ENCODE measurements around the gene CLEC19A. TPM values are rescaled to one million over a fixed set of nuclear protein-coding genes. Genes with fewer than 3 reads are reported as not detected.

The CLEC19A gene
- total RNA-seq (2014; rRNA removed; shearing (Covaris generic)): not detected in 2 replicates

GRCh38 chr16:19285431-19285830 lies at the start of gene CLEC19A:
Gene CLEC19A, plus strand, starts transcription at chr16:19285731. Its CDS starts 121 bp downstream, at chr16:19285852.
- no peak for DNase-seq (ENCODE audit: low read depth)

GRCh38 chr16:19235886-19236285 lies 49.6 kb upstream of the CLEC19A start:
- DNase-seq (ENCODE audit: low read depth): no peak

GRCh38 chr16:19236561-19237209 lies 48.8 kb upstream of the CLEC19A start:
- DNase-seq (ENCODE audit: low read depth): no peak

DNA sequence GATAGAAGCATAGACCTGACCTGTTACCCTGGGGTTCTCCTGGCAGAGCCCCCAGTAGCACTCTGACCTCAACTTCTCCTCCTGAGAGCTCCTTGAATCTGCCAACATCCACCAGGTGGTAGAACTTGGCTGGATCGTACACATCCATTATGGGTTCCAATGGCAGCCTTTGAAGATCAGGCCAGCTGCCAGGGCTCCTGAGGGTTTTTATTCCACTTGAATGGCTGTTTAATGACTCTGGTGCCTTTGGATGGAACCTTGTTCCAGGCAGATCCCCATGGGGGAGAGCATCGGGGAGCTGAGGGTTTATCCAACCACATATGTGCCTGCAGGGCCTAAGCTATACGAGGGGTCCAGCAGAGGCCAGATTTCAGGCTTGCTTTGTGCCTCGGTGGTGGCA lies 47.1 kb upstream of the CLEC19A start:
- DNase-seq (ENCODE audit: low read depth): no peak

GRCh38 chr16:19239511-19240155 lies 45.9 kb upstream of the CLEC19A start:
- DNase-seq (ENCODE audit: low read depth): no peak

- DNase-seq (ENCODE audit: low read depth): no peak
Observed at GRCh38 chr16:19240494-19240893, 45.0 kb upstream of the CLEC19A start.

DNA sequence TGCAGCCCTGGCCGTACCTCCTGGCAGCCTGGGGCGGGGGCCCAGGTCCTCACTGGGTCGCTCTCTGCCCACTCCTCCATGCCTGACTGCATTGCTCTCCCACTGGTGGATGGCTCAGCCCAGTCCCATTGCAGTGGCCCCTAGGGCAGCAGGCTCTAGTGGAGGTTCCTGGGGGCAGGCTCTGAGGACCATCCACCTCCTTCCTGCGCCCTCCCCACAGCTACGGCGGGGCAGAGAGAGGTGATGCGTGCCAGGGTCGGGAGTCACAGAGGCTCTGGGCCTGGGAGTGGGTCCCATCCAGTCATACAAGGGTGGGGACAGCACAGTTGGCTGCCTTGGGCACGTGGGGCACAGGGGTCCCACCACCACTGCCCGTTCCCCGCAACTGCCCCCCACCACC lies 44.0 kb upstream of the CLEC19A start:
- no peak for DNase-seq (ENCODE audit: low read depth)

GRCh38 chr16:19242186-19242585 lies 43.3 kb upstream of the CLEC19A start:
- DNase-seq (ENCODE audit: low read depth): no peak

DNA sequence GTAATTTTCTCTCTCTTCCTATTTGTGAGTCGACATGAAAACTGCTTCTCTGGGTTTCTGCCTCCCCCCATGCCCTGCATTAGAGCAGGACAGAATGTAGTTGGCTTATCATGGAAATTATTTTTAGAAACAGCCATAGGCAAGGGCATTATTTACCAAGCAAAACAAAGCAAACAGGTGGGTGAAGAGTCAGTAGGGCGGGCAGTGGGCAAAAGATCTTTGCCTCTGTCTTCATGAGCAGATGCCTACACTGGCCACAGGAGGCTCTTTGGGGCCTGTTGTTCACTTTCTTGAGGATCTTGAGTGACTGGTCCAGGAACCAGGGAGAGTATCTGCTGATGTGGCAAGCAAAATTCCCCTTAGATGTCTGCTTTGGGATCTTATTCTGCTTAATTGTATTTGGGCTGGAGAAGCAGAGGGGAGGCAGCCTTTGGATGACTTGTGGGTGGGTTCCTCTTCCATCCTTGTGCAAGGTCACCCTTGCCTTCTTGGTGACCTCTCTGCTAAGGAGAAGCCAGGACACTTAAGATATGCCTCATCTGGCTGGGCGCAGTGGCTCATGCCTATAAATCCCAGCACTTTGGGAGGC lies 42.5 kb upstream of the CLEC19A start:
- no peak for DNase-seq (ENCODE audit: low read depth)

DNA sequence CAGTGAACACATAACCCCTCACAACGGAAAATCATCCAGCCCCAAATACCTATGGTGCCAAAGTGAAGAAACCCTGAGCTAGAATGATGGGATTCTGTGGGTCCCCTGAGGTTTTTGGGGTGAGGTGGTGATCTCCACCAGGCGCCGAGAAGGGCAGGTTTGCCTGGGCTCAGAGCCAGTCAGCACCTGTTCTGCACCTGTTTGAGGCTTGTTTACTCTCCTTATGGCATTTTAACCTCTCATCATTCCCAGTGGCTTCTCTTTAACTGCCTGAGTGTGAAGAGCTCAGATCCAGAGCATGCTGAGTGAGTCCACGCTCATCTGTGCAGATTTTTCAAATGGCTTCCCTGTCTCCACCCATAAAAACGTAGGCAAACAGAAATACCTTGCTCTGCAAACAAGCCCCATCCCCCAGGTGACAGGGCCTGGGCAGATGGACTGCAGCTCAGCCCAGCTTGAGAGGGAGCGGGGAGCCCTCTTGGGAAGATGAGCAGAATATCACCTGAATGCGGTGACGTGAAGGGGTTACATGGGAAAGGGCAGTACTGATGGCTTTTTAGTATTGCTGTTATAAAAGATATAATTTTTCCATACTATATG lies 40.1 kb upstream of the CLEC19A start:
- DNase-seq (ENCODE audit: low read depth): no peak

- no peak for DNase-seq (ENCODE audit: low read depth)
Observed at GRCh38 chr16:19252904-19253303, 32.6 kb upstream of the CLEC19A start.

- DNase-seq (ENCODE audit: low read depth): no peak
Observed at GRCh38 chr16:19254611-19255010, 30.9 kb upstream of the CLEC19A start.

DNA sequence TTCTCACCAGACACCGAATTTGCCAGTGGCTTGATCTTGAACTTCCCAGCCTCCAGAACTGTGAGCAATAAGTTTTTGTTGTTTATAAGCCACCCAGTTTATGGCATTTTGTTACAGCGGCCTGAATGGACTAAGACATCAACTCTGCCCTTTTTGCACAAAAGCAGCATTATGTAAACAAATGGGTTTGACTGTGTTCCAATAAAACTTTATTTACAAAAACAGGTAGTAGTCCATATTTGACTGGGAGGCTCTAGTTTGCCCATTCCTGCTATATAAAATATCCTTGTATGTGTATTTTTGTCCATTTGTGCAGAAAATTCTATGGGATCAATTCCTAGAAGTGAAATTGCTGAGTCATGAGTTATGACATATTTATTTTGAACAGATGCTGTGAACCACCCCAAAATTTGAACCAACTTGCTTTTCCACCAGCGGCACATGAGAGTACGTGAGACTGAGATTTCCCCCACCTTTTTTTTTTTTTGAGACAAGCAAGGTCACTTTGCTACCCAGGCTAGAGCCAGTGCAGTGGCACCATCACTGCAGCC lies 21.3 kb upstream of the CLEC19A start:
- no peak for DNase-seq (ENCODE audit: low read depth)

GRCh38 chr16:19265380-19265930 lies 20.1 kb upstream of the CLEC19A start:
- no peak for DNase-seq (ENCODE audit: low read depth)

DNA sequence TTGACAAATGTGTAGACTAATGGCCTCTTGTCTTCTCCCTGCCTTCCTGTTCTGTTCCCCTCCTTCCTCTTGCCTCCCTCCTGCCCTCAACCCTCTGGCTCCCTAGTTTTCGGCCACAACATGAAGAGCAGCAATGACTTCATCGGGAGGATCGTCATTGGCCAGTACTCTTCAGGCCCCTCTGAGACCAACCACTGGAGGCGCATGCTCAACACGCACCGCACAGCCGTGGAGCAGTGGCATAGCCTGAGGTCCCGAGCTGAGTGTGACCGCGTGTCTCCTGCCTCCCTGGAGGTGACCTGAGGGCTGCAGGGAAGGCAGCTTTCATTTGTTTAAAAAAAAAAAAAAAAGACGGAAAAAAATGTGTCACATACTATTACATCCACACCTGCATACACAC lies 18.8 kb upstream of the CLEC19A start:
- DNase-seq (ENCODE audit: low read depth): no peak

DNA sequence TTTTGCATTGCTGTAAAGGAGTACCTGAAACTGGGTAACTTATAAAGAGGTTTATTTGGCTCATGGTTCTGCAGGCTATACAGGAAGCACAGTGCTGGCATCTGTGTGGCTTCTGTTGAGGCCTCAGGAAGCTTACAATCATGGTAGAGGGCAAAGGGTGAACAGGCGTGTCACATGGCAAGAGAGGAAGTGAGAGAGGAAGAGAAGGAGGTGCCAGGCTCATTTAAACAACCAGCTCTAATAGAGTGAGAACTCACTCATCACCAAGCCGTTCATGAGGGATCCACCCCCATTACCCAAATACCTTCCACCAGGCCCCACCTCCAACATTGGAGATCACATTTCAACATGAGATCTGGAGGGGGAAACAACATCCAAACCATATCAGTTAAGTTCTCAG lies 16.4 kb upstream of the CLEC19A start:
- no peak for DNase-seq (ENCODE audit: low read depth)

DNA sequence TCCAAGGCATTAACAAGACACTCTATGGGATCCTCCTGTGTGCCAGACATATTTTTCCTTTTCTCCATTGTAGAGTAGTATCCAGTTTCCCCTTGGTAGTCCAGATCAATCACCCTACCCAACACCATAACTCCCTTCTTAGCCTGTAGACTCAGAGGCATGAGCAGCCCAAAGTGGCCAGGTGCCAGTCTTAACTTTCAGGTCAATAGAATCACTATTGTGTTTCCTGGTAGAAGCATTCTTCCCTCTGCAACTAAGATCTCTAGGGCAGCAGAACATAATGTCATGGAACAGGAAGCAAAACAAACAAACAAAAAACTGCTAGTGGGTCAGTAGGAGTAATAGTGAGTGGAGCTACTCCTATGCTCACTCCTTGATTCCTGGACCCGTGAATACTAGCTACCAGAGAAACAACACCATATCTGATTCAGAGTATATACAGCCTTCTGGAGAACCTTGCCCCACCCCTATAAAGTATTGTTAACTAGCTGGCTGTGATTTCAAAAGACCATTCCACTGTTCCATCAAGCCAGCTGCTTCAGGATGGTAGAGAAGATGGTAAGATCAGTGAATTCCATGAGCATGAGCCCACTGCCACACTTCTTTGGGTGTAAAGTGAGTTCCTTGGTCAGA lies 11.2 kb upstream of the CLEC19A start:
- DNase-seq (ENCODE audit: low read depth): no peak

- no peak for DNase-seq (ENCODE audit: low read depth)
Observed at GRCh38 chr16:19278403-19278802, 7.1 kb upstream of the CLEC19A start.

- DNase-seq (ENCODE audit: low read depth): no peak
Observed at GRCh38 chr16:19281246-19281645, 4.3 kb upstream of the CLEC19A start.

DNA sequence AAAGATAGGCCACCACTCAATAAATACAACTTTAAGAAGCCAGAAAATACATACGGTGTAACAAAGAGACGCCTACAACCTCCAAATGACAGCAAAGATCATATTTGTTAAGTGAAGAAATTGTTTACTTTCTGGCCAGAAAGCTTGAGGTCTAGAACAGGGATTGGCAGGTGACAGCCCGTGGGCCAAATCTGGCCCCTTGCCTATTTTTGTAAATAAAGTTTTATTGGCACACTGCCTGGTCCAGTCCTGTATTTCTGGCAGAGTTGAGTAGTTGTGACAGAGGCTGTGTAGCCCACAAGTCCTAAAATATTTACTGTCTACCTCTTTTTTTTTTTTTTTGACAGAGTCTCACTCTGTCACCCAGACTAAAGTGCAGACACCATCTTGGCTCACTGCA lies 3.4 kb upstream of the CLEC19A start:
- DNase-seq (ENCODE audit: low read depth): no peak

DNA sequence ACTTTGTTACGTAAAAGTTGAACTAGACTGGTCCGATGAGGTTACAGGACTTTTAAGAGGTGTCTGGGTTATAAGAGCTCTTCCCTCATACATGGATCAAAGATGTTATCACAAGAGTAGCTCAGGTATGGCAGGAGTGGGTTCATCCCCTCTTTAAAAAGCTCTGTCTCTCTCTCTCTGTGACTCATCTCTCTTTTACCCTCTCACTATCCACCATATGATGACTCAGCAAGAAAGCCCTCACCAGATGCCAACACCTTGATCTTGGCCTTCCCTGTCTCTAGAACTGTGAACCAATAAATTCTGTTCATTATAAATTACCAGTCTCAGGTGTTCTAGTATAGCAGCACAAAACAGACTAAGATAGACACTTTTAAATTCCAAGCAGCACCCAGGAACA lies 1.9 kb upstream of the CLEC19A start:
- DNase-seq (ENCODE audit: low read depth): no peak

- peak; percentile 58 for DNase-seq (ENCODE audit: low read depth)
Observed at GRCh38 chr16:19284207-19284606, 1.3 kb upstream of the CLEC19A start.

All from RPMI7951 (cell line).